Measurements from ENCODE around the gene TTC39B.

The TTC39B gene

DNA sequence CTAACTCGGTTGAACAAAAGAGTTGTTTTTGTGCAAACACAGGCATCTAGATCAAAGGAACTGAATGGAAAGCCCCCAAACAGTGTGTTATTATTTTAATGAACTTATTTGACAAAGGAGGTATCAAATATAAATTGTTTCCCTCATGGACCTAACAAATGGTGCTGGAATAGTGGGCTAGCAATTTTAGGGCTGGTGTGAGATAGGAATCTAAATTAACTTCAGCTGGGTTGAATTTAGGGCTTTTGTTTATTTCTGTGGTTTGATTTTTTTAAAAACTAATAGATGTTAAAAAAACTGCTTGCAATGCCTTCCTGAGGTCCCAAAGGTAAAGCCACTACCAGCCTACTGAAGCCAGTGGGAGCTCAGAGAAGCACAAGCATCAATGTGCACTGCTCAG lies 42.1 kb downstream of the TTC39B start:
- H3K4me3 ChIP-seq (ENCODE audit: low read depth, low read length) = no peak overlapping the region
- no peak for DNase-seq (ENCODE audit: low read depth, low spot score)
- POLR2A ChIA-PET = no interaction called here
- TF ChIP-seq CTCF (IDR thresholded peaks at IDR 0.05; ENCODE audit: insufficient read depth, low read length, missing control alignments) = no peak
- CTCF ChIA-PET = no interaction called here

DNA sequence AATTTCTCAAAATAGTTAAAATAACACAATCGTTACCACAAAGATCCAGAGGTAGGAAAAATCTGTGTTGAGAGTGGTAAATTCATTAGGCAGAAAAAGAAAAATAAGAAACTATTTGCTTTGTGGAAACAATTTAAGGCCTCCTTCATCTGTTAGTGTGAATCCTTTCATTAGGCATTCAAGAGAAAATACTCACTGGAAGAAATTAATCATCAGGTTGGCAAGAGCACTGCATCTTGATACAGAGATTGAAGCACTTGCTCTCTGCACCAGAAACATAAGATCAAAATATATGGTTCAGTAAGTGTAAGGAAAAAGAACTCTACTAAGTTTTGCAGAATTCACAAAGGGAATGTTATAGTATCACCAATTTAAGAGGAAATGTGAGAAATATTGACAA lies 44.4 kb downstream of the TTC39B start:
- ChIA-PET CTCF (interaction anchor here (0.8 kb wide), 1 partner anchor 15 kb away, joined by 4 read pairs; no protein-coding TSS in a partner anchor), POLR2A (no interaction called here)
- TF ChIP-seq CTCF (IDR thresholded peaks at IDR 0.05; ENCODE audit: insufficient read depth, low read length, missing control alignments) = no peak
- no peak overlapping the region for H3K4me3 ChIP-seq (ENCODE audit: low read depth, low read length)
- no peak for DNase-seq (ENCODE audit: low read depth, low spot score)

GRCh38 chr9:15256426-15256825 lies 50.6 kb downstream of the TTC39B start:
- no peak for TF ChIP-seq CTCF (IDR thresholded peaks at IDR 0.05; ENCODE audit: insufficient read depth, low read length, missing control alignments)
- DNase-seq (ENCODE audit: low read depth, low spot score) = no peak
- CTCF ChIA-PET = interaction anchor here (0.7 to 1.5 kb wide), 5 partner anchors 8 to 168 kb away, joined by 3 to 5 read pairs (median 3); no protein-coding TSS in a partner anchor
- POLR2A ChIA-PET = no interaction called here
- H3K4me3 ChIP-seq (ENCODE audit: low read depth, low read length) = no peak overlapping the region

DNA sequence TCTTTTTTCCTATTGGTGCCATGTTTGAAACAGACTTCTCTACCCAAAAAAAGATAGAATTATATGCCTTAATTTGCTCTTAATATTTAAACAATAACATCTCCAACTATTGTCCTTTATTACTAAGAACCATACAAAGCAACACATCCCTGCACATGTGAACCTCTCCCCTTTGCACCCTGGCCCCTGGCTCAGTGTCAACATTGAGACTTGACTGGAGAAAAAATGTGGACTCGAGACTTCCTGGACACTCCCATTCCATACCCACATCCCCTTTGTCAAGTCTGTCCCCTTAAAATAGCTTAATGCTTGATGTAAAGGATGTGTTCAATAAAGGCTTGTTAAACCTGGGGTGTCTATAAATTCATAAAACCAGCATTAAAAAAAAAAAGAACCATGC lies 53.2 kb downstream of the TTC39B start:
- TF ChIP-seq CTCF (IDR thresholded peaks at IDR 0.05; ENCODE audit: insufficient read depth, low read length, missing control alignments) = no peak
- DNase-seq (ENCODE audit: low read depth, low spot score) = no peak
- ChIA-PET POLR2A (no interaction called here), CTCF (no interaction called here)
- no peak overlapping the region for H3K4me3 ChIP-seq (ENCODE audit: low read depth, low read length)

- POLR2A ChIA-PET = no interaction called here
- no peak for DNase-seq (ENCODE audit: low read depth, low spot score)
- no peak overlapping the region for H3K4me3 ChIP-seq (ENCODE audit: low read depth, low read length)
- no peak for TF ChIP-seq CTCF (IDR thresholded peaks at IDR 0.05; ENCODE audit: insufficient read depth, low read length, missing control alignments)
- CTCF ChIA-PET = no interaction called here
These were observed 53.8 kb downstream of the TTC39B start for GRCh38 chr9:15253197-15253596.

DNA sequence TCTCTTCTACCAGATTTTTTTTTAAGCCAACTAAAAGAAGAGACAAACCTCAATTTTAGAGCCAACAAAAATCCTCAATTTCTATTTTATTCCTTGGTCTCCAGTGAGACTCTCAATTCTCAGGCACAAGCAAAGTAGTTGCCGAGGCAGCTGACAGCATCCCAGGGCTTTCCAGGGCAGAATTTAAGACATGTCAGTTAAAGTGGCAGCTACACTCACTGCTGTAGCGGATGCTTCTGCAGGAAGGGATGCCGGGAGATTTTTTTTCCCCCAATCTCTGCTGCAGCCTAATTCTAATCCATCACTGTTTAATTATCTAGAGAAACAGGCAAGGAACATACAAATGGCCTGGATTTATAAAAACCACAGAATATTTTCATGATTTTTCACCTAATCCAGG lies 57.0 kb downstream of the TTC39B start:
- ChIA-PET POLR2A (no interaction called here), CTCF (interaction anchor here (2.0 to 2.5 kb wide), 2 partner anchors 18 to 28 kb away, joined by 6 to 7 read pairs; no protein-coding TSS in a partner anchor)
- no peak for DNase-seq (ENCODE audit: low read depth, low spot score)
- TF ChIP-seq CTCF (IDR thresholded peaks at IDR 0.05; ENCODE audit: insufficient read depth, low read length, missing control alignments) = no peak
- H3K4me3 ChIP-seq (ENCODE audit: low read depth, low read length) = no peak overlapping the region
